GM18498 (cell line): ENCODE results near the gene IQSEC3.
A peak's percentile ranks its signal among the peaks of the same experiment; 100 is the strongest.
"Not testable (repeated sequence)": the region's sequence is repeated elsewhere in the genome, so short reads cannot be mapped to it uniquely, and the experiment has no call there.

ENCODE experiments used
- ATAC-seq: cut with Tn5 transposase; IDR thresholded peaks from one replicate; pipeline ENCODE4 v1.9.1; 2021; ENCODE audit warnings: mild to moderate bottlenecking, moderate library complexity; ENCODE audit not compliant: unreplicated experiment

The IQSEC3 gene

DNA sequence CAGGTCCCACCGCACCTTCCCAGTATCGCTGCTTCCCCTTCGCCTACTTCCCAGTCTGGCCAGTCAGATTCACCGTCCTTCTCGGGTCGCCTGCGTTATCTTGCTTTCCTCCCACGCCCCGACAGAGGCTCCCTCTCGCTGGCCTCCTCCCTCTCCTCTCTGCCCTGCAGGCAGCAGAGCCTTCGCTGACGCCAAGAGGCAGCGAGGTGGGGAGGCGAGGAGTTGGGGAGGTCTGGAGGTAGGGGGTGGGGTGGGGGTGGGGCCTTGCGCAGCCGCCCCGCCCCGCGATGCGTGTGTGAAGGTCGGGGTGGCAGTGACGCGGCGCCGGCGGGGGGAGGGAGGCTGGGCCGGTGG is at the start of gene IQSEC3:
Gene IQSEC3 (plus strand): TSS at position 340 of the 354 bp plus-strand sequence. CDS start 116 bp downstream, outside the sequence.
- not testable (repeated sequence) for ATAC-seq

DNA sequence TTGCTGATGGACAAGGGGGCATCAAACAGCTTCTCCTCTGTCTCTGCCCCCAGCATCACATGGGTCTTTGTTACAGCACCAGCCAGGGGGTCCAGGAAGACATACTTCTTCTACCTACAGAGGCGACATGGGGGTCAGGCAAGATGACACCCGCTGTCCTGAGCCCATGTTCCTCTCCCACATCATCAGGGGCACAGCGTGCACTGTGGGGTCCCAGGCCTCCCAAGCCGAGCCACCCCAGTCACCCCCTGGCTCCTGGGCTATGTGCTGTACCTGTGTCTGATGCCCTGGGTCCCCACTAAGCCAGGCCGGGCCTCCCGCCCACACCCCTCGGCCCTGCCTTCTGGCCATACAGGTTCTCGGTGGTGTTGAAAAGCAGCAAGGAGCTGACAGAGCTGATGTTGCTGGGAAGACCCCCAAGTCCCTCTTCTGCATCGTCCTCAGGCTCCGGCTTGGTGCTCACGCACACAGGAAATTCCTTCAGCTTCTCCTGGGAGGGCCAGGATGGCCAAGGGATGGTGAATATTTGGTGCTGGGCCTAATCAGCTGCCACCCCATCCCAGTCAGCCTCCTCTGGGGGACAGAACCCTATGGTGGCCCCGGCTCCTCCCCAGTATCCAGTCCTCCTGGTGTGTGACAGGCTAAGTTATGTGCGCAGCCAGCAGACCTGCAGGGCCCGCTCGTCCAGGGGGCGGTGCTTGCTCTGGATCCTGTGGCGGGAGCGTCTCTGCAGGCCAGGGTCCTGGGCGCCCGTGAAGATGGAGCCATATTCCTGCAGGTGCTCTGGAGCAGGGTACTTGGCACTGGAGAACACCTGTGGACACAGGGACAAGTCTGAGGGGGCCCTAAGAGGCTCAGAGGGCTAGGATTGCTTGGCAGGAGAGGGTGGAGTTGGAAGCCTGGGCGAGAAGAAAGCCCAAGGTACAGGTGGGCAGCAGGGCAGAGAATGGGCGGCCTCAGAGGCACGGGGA is 48.9 kb upstream of the IQSEC3 start:
- ATAC-seq, result not testable (repeated sequence)

DNA sequence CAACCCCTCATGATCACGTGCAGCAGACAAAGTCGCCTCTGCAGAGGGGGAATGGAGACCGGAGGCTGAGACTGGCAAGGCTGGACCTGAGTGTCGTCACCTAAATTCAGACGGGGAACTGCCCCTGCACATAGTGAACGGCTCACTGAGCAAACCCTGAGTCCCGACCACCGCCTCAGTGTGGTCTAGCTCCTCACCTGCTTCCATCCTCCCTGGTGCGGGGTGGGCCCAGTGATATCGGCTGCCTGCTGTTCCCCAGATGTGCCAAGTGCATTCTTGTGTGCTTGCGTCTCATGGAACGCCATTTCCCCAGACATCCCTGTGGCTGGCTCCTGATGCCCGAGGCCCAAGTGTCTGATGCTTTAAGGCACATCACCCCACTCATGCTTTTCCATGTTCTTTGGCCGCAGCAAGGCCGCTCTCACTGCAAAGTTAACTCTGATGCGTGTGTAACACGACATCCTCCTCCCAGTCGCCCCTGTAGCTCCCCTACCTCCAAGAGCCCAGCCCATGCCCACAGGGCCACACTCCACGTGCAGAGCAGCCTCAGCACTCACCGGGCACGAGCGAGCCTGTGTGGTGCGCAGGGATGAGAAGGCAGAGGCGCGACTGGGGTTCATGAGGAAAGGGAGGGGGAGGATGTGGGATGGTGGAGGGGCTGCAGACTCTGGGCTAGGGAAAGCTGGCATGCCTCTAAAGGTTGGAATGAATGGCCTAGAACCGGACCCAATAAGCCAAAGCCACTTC is 47.6 kb upstream of the IQSEC3 start:
- not testable (repeated sequence) for ATAC-seq

DNA sequence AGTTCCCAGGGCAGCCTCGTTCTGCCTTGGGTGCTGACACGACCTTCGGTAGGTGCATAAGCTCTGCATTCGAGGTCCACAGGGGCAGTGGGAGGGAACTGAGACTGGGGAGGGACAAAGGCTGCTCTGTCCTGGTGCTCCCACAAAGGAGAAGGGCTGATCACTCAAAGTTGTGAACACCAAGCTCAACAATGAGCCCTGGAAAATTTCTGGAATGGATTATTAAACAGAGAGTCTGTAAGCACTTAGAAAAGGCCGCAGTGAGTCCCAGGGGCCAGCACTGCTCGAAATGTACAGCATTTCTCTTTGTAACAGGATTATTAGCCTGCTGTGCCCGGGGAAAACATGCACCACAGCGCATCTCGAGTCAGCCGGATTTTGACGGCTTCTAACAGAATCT is 46.7 kb upstream of the IQSEC3 start:
- ATAC-seq, result not testable (repeated sequence)

DNA sequence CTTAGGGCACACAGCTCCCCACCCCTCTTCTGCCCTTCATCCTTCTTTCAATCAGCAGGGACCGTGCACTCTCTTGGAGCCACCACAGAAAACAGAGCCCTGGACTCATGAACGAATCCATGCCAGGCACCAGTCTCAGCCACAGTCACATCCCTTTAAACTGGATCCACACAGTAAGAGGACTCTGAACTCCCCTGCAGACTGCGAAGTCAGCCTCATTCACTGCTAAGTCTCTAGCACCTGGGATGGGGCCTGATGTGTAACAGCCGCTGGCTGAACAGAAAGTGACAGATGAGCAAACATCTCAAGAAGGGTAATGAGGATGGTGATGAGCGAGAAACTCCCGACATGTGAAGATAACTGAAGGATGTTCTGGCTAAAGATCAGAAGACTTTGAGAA is 45.8 kb upstream of the IQSEC3 start:
- peak; percentile 21 for ATAC-seq

DNA sequence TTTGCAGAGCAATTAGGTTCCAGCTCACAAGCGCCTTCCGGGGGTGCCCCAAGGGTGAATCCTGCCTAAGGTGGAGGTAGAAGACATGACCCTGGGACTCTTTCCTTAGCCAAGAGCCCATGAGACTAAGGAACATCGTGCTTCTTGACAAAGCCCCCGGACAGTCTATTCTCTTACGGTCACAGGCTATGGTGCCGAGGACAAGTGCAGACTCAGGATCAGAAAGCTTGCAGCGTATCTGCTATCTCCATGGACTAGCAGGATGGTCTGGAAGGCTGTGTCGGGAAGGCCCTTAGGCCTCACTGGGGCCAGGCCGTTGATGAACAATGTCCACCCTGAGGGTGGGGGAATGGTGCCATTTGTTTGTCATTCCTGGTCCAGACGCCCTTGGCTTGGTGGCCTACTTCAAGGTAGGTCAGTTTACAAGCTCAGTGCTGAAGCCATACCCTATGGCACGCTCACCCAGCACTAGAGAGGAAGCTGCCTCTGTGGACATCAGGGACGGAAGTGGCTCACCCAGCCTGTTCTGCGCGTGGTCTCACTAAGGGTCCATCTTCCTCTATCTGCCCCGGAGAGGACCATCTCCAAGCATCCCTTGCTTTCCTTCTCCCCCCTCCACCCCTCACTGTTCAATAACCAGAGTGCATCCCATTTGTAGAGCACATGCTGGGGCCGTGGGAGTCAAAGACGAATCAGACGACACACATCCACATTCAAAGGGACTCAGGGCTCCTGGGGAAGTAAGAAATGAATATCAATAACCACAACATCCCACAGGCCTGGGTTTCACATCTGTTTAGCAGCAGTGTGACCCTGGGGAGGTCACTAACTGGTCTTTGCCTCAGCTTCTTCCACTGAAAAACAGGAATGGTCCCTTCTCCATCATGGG is 45.0 kb upstream of the IQSEC3 start:
- peak; percentile 48 for ATAC-seq

DNA sequence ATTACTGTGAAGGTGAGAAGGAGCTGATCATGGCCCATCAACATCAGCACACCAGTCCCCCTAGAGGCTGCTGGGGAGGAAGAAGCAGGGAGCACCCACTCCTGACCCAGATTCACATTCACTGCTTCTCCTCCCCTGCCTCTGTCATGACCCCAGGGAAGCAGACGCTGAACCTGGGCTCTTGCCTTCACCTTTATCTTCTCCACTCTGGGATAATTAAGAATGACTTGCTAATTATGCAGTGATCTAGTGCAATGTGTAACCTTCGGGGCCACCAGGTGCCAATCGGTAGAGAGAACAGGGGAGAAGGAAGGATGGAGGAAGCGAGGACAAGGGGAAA is 44.4 kb upstream of the IQSEC3 start:
- ATAC-seq, result peak; percentile 45

DNA sequence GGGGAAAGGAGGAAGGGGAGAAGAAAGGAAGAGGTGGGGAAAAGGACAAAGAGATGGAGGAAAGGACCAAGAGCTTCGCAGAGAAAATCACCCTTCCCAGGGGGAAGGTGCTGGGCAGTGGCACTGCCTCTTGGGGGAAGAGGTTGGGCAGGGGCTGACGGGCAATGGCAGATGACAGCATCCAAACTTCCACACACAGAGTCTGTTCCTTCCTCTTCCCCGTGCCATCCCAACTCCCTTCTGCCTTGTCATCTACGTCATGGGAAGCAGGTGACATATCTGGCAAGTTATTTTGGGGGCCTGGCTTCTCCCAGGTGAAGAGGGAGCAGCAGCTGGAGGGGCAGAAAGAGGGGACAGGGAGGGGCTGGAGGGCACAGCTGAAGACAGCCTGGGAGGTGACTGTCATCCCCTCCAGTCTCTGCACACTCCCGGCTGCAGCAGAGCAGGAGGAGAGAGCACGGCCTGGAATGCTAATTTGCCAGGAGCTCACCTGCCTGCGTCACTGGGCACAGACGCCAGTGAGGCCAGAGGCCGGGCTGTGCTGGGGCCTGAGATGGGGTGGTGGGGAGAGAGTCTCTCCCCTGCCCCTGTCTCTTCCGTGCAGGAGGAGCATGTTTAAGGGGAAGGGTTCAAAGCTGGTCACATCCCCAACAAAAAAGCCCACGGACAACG is 43.9 kb upstream of the IQSEC3 start:
- peak; percentile 26 for ATAC-seq

DNA sequence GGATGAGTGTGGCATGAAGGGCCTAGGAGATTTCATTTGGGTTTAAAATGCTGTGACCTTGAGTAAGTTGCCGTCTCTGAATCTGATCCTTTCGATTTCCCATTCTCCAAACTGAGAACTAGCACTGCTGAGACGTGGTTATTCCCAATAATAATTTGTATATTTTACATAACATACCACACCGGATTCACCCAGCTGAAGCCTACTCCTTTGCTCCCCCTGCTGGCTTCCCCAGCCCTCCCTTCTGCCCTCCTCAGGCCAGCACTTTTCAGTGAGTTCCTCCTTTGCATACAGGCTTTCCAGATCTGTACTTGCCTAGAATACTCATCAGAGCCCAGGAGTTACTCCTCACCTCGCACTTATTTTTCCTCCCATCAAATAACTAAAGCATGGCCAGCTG is 38.7 kb upstream of the IQSEC3 start:
- not testable (repeated sequence) for ATAC-seq

DNA sequence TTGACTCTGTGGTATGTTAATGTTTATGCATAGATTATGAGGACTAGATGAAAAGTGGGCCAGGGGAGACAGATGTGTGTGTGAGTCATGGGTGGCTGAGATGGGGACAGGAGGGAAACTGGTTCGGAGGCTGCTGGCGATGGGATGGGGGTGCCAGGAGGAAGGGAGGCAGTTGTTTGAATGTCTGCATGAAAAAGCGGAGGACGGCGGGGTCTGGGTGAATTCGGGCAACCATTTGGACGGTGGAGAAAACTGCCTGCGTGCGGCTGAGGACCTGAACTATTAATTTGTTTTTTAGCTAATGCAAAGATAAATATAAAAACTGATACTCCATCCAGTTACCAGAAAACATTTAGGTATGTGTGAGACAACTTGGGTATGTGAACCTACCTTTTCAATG is 27.8 kb upstream of the IQSEC3 start:
- not testable (repeated sequence) for ATAC-seq

DNA sequence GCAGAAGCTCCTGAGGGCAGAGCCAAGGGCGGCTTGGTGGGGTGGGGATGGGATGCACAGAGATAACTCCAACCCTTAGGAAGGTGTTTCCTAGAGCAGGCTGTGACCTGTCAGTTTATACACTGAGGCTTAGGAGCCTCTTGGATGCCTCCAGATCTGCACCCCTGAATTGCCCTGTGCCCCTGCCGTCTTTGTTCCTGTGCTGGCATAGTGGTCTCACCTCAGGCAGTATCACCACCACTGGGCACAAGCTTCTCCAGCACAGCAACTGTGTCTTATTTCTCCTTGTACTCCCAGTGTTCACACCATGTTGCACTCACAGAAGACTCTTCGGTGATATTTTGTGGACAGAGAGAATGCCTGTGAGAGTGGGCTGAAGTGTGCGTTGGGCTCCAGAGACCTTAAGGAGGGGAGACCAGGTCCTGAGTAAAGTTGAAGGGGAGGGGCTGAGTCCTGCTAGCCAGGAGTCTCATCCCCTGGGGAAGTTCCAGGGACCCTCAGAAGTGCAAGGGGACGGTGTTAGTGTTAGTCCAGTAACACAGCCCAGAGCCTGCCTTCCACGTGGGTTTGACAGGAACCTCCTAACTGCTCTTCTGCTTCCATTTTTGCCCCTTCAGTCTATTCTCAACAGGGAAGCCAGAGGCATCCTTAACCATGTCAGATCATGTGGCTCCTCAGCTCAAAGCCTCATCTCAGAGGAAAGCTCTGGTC is 26.9 kb upstream of the IQSEC3 start:
- not testable (repeated sequence) for ATAC-seq

DNA sequence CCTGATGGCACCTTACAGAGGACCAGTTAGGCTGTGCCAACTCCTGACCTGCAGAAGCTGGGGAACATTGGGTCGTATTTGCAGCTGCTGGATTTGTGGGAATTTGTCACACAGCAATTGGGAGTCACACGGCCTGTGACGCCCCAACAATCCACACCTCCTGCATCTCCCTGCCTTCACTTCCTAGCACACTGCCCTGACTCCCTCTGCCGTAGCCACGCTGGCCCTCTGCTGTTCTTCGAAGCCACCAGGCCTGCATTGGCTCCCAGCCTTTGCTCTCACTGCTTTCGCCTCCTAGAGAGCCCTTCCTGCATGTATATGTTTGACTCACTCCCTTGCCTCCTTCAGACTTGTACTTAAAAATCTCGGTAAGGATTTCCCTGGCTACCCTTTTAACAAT is 22.2 kb upstream of the IQSEC3 start:
- not testable (repeated sequence) for ATAC-seq

DNA sequence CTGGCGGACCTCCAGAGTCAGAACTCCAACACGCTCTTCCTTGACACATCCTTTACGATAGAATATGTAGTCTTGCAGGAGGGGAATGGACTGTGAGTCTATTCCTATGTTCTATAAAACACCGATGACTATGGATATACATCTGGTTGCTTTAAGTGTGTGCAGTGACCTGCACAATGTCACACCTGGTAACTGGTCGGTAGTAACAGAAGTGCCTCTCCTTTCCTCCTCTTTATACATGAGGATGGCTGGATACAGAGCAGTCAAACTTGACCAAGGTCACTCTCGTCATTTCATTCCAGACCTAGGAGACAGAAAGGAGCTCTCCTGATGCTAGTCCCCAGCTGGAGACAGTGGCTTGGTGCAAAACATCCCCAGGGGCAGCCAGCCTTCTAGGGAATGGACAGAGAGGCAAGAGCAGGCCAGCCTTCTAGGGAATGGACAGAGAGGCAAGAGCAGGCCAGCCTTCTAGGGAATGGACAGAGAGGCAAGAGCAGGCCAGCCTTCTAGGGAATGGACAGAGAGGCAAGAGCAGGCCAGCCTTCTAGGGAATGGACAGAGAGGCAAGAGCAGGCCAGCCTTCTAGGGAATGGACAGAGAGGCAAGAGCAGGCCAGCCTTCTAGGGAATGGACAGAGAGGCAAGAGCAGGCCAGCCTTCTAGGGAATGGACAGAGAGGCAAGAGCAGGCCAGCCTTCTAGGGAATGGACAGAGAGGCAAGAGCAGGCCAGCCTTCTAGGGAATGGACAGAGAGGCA is 21.2 kb upstream of the IQSEC3 start:
- ATAC-seq, result not testable (repeated sequence)

DNA sequence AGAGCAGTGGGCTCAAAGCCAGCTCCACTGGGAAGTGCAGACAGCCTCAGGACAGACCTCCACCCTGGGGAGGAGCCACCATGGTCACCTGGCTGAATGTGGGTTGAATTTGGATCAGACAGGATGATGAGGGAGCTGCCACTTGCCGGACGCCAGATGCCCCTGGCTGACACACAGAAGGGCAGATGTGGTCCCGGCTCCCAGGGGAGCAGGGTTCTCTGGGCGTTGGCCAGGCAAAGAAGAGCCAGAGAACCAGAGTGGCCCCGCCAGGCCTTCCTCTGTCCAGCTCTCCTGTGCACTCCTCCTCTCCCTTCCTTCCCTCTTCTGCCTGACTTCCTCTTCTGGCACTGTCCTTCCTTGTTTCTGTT is 20.6 kb upstream of the IQSEC3 start:
- ATAC-seq, result not testable (repeated sequence)

DNA sequence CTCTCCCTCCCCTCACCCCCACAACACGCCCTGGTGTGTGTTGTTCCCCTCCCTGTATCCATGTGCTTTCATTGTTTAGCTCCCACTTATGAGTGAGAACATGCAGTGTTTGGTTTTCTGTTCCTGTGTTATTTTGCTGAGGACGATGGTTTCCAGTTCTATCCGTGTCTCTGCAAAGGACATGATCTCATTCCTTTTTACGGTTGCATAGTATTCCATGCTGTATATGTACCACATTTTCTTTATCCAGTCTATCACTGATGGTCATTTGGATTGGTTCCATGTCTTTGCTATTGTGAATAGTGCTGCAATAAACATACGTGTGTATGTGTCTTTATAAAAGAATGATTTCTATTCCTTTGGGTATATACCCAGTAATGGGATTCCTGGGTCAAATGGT is 20.0 kb upstream of the IQSEC3 start:
- not testable (repeated sequence) for ATAC-seq

DNA sequence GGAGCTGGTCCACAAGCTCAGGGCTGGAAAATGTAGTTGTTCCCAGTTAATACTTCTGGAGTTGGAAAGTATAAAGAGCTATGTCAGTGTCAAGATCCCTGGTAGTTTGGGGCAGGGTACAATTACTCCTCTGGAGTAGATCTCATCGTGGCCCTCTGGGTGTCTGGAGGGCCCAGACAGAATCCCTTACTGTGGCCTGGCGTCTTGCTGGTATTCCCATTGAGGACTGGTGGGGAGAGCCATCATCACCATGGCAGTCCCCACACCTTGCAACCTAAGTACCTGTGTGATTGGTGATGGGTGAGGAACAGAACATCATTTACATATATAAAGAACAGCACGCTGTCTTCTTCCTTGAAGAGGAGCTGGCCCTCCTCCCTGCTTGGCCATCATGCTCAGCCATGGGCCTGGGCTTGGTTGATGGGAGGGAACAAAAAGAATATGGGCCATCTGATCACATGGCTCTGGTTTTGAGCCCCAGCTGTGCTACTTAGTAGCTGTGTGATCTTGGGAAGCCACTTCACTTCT is 18.8 kb upstream of the IQSEC3 start:
- not testable (repeated sequence) for ATAC-seq

DNA sequence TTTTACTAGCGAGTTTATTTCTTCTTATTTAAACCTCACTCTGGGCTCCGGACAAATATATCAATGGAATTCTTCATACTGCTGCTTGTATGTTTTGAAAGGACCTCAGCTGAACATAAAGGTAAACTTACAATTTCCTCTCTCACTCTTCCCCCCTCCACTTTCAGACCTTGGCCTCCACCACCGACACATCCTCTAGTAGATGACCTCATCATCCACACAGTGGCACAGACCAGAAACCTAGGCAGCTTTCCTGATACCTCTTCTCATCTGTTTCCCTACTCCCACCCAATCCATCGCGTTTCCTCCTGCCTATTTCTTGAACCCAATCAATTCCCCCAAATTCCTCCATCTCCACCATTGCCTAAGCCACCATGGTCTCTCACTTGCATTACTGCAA is 17.4 kb upstream of the IQSEC3 start:
- ATAC-seq, result not testable (repeated sequence)

DNA sequence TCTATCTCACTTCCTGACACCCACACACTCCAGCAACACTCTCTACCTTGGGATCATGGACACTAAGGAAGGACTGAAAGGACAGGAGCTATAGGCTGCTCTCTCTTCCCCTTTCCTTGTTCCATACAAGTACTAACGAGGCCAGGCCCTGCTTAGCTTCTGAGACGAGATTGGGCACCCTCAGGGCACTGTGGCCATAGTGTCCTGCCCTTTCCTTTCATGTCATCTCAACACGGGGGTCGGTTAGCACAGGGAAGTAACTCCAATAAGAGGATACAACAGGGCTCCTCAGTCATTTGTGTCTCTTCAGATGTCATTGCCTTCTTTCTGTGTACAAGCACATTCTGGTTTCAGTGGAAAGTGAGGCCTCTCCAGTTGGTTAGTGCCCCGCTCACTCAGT is 15.5 kb upstream of the IQSEC3 start:
- not testable (repeated sequence) for ATAC-seq

DNA sequence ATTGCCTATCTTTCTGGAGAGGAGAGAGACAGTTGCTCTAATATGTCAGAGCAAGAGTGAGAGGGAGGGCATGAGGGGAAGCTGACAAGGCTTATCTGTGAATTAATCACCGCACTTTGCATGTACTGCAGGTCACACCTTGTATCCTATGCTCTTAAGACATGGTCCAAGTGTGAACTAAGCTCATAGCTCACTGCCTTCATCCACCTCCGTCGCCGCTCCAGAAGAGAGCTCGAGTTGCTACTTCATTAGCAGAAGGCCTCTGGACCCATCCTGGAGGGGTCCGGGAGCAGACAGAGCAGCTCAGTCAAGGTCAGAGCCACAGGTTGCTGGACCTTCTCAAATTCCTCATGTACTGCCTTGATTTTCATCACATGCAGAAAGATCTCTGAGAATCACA is 14.6 kb upstream of the IQSEC3 start:
- not testable (repeated sequence) for ATAC-seq
